ENCODE results near the gene GTPBP6. TPM values are rescaled to one million over a fixed set of nuclear protein-coding genes. Genes with fewer than 3 reads are reported as not detected.

Gene GTPBP6
- polyA plus RNA-seq, 3 donors = 40.3 to 61.7 (median 59.8) TPM

DNA sequence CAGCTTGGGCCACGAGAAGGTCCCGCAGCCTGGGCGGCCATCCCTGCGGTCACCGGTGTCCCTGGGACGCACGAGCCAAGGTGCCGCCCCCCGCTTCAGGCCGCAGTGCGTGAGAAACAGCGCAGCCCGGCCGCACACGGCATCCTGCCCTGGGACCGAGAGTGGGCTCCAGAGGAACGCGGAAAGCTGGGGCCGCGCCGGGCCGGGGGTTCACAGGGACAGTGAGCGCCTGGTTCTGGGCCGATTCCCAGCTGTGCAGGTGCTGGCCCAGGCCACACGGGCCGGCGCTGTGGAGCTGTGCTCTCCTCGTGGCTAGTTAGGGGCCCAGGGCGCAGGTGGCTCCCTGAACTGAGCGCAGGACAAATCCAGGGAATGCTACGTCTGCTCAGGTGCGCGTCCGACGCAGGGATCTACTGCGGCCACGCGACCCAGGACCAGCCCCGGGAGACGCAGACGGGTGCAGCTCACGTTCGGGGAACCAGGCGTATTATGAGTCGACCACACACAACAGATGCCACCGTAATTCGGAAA, 25.8 kb upstream of the GTPBP6 start:
- DNase-seq (ENCODE audit: extremely low read depth in 1 of 11, low read depth in 9 of 11, low spot score in 4 of 11) = no peak

GRCh38 chrX:341541-342101, 23.0 kb upstream of the GTPBP6 start:
- DNase-seq (ENCODE audit: extremely low read depth in 1 of 11, low read depth in 9 of 11, low spot score in 4 of 11) = no peak

DNA sequence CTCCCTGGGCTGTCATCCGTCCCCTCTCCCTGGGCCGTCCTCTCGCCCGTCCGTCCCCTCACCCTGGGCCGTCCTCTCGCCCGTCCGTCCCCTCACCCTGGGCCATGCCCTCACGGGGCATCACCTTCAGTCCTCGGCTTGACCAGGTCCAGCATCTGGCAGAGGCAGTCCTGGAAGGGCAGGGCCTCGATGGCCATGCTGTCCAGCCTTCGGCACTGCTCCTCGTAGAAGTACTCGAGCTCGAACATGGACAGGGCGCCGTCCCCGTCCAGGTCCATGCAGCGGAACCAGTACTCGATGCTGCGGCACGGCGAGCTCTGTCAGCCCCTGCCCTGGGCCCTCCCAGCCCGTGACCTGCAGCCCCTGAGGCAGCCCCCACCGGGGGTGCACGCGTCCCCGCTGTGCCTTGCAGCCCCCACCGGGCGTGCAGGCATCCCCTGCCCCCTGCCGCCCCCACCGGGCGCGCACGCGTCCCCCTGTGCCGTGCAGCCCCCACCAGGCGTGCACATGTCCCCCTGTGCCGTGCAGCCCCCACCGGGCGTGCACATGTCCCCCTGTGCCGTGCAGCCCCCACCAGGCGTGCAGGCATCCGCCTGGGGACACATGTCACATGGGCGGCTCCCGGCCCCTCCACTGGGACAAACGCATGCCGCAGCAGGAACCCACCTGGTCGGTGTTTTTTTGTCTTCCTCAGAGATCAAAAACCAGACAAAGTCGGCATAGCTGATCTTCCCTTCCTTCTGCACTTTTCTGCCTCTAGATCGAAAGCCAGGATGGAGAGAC, 22.2 kb upstream of the GTPBP6 start:
- DNase-seq (ENCODE audit: extremely low read depth in 1 of 11, low read depth in 9 of 11, low spot score in 4 of 11) = no peak

- DNase-seq (ENCODE audit: extremely low read depth in 1 of 11, low read depth in 9 of 11, low spot score in 4 of 11) = no peak
Observed at GRCh38 chrX:340121-340520, 21.5 kb upstream of the GTPBP6 start.

- DNase-seq (ENCODE audit: extremely low read depth in 1 of 11, low read depth in 9 of 11, low spot score in 4 of 11) = no peak
Observed at GRCh38 chrX:338836-339400, 20.3 kb upstream of the GTPBP6 start.

DNA sequence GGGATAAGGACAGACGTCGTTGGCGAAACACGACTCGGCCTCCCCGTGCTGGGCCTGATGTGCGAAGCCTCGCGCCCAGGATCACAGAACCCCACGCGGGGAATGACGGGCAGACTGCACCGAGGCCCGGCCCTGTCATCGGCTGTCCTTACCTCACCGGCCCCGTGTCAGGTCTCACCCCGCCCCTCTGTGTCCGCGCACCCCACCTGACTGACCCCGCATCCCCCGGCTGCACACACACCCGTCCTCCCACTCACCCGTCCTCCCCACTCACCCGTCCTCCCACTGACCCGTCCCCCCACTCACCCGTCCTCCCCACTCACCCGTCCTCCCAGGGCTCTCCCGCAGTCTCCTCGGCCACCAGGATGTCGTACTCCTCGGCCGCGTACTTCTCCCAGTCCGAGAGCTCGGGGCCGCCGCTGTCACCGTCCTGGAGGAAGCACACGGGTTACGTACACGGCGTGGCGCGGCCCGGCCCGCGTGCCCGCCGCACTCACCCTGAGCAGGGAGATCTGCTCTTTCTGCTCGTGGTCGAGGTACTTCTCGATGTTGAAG, 19.8 kb upstream of the GTPBP6 start:
- DNase-seq (ENCODE audit: extremely low read depth in 1 of 11, low read depth in 9 of 11, low spot score in 4 of 11) = no peak

DNA sequence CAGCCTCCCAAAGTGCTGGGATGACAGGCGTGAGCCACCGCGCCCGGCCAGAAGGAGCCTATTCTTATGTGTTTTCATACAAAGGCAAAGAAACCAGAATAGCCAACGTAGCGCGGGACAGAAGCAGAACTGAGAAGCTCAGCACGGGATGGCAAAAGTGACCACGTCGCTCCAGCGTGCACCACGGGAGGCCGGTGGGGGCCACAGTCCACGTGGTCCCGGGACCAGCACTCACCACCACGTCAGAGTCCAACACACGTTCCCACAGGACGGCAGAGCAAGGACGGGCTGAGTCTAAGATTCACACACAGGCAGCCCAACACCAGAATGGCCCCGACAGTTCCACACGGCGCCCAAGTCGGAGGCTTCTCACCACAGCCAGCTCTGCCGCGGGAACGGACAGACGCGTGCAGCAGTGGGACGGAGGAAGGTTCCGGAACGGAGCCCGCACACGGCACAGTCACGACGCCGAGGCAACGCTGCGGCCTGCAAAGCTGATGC, 18.8 kb upstream of the GTPBP6 start:
- no peak for DNase-seq (ENCODE audit: extremely low read depth in 1 of 11, low read depth in 9 of 11, low spot score in 4 of 11)

- no peak for DNase-seq (ENCODE audit: extremely low read depth in 1 of 11, low read depth in 9 of 11, low spot score in 4 of 11)
Observed at GRCh38 chrX:336227-336626, 17.6 kb upstream of the GTPBP6 start.

DNA sequence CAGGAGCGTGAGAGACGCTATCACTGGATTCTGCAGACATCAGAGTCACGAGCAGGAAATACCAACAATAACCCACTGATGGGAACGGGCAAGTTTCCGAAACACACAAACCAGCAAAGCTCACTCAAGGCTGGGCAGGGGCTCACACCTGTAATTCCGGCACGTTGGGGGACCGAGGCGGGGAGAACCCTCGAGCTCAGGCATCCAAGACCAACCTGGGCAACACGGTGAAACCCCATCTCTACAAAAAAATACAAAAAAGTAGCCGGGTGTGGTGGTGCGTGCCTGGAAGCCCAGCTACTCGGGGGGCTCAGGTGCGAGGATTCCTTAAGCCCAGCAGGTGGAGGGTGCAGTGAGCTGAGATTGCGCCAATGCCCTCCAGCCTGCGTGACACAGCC, 17.2 kb upstream of the GTPBP6 start:
- no peak for DNase-seq (ENCODE audit: extremely low read depth in 1 of 11, low read depth in 9 of 11, low spot score in 4 of 11)

GRCh38 chrX:334971-335757, 16.6 kb upstream of the GTPBP6 start:
- no peak for DNase-seq (ENCODE audit: extremely low read depth in 1 of 11, low read depth in 9 of 11, low spot score in 4 of 11)

- no peak for DNase-seq (ENCODE audit: extremely low read depth in 1 of 11, low read depth in 9 of 11, low spot score in 4 of 11)
Observed at GRCh38 chrX:334331-334891, 15.8 kb upstream of the GTPBP6 start.

GRCh38 chrX:333611-334311, 15.2 kb upstream of the GTPBP6 start:
- no peak for DNase-seq (ENCODE audit: extremely low read depth in 1 of 11, low read depth in 9 of 11, low spot score in 4 of 11)

- no peak for DNase-seq (ENCODE audit: extremely low read depth in 1 of 11, low read depth in 9 of 11, low spot score in 4 of 11)
Observed at GRCh38 chrX:332916-333610, 14.5 kb upstream of the GTPBP6 start.

- DNase-seq (ENCODE audit: extremely low read depth in 1 of 11, low read depth in 9 of 11, low spot score in 4 of 11) = no peak
Observed at GRCh38 chrX:332496-332860, 13.9 kb upstream of the GTPBP6 start.

DNA sequence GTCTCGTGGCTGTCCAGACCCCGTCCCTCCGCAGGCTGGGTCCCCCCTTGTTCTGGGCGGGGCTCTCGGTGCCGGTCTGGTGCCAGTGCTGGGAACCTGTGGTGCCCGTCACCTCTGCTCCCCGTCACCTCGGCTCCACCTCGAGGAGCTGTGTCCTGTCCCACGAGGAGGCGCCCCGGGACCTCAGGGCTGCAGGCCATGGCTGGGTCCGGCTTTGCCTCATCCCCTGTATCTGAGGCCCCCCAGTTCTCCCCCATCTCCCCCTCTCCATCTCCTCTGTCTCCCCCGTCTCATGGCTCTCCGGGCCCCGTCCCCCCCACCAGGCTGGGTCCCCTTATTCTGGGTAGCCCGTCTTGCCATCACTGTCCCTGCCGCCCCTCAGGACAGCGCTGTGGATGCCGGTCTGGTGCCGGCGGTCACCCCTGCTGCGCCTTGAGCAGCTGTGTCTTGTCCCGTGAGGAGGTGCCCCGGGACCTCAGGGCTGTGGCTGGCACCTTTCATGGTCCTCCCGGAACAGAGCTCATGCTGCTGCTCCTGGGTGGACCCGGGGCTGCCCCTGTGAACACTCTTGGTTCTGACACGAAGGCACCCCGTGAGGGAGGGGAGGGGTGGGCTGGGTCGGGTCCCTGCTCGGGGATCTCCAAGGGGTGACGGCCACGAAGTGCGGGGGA, 13.4 kb upstream of the GTPBP6 start:
- DNase-seq (ENCODE audit: extremely low read depth in 1 of 11, low read depth in 9 of 11, low spot score in 4 of 11) = no peak

DNA sequence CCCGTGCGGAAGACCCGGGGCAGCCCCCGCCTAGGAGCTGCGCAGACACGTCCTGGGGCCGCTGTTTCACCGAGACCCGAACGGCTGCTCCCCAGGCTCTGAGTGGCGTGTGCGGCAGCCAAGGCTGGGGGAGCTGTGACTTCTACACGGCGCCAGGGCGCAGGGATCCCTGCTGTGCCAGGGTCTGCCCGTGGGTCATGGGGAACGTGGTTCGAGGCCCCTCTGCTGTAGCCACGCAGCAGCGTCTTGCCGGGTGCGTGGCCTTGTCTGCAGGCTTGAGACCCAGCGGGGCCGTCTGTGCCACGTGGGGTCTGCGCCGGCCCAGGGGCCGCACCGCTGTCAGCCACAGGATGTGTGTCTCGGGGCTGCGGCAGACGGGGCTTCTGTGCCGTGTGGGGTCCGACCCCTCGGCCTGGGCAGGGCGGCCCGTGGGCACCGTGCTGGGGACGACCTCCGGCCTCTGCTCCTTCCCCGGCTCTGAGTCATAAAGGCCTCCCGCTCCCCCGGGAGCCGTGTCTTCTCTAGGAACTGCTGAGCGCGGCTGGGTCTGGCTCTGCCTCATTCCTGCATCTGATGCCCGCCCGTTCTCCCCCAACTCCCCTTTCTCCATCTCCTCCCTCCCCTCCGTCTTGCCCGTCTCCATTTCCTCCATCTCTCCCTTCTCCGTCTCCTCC, 12.7 kb upstream of the GTPBP6 start:
- no peak for DNase-seq (ENCODE audit: extremely low read depth in 1 of 11, low read depth in 9 of 11, low spot score in 4 of 11)

GRCh38 chrX:330726-331150, 12.1 kb upstream of the GTPBP6 start:
- no peak for DNase-seq (ENCODE audit: extremely low read depth in 1 of 11, low read depth in 9 of 11, low spot score in 4 of 11)
